Hematopoietic multipotent progenitor cell (in vitro differentiated cells): ENCODE data around the gene CDHR1. TPM values are rescaled to one million over a fixed set of nuclear protein-coding genes. Genes with fewer than 3 reads are reported as not detected.

Experiments used
- DNase-seq, 3 donors: peaks; one replicate each; pipeline ENCODE4 v3.0.0-alpha.2; 2011 to 2015; ENCODE audit warnings: low read depth in 2 of 3, low spot score in 2 of 3
- total RNA-seq: library from RNA; depleted of rRNA; stranded (reverse); fragments of >200 nt; gene quantifications from one replicate; pipeline ENCODE4 v1.2.3, GENCODE V29; 2012

CDHR1 gene
- total RNA-seq, 1 donor = under 0.01 TPM

DNA sequence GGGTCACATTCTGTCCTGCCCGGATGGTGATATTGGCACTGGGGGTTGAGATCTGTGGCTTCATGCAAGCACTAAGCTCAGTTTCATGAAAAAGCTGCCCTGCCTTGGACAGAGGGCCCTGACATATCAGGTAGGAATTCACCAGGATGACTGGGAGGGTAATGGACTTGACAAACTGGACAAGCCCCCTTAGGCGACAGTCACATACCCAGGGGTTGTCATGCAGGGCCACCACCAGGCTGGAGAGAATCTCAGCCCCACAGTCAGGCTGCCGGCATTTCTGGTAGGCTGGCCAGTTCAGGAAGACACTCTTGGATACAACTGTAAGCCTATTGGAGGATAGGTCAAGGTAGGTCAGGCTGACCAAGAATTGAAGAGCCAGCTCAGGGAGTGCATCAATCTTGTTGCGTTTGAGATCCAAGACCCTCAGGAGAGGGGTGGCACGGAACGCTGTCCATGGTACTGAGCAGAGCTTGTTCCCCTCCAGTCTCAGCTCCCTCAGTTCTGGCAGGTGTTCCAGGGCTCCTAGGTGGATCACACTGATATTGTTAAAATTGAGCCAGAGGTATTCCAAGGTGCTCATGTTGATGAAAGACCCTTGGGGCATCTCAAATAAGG lies 30.2 kb downstream of the CDHR1 start:
- peak in 1 of 3 donors; percentile 34 for DNase-seq

GRCh38 chr10:84225427-84226173 lies 31.3 kb downstream of the CDHR1 start, which contains the start of gene LRIT2:
TSS of gene LRIT2 (minus strand) at chr10:84225544. CDS start at chr10:84225520, 24 bp downstream.
- DNase-seq = no peak

- no peak for DNase-seq
Measured at GRCh38 chr10:84226616-84227015, 32.3 kb downstream of the CDHR1 start.

DNA sequence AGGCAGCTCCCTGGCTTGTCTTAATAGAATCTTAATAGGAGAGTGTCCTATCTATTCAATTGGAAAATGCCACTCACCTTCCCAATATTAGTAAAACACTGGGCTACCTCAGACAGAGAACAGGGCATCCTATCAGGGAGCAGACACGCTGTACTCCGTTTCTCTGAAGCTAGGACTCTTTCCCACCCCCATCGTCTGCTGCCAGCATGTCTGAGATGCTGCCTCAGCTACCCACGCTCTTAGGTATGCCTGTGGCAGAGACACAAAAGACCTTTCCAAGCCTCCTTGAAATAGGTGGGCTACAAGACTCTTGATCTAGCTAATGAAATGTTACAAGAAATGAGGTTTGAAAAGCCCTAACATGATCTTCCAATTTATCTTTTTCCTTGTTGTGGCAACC lies 33.5 kb downstream of the CDHR1 start:
- DNase-seq = no peak

DNA sequence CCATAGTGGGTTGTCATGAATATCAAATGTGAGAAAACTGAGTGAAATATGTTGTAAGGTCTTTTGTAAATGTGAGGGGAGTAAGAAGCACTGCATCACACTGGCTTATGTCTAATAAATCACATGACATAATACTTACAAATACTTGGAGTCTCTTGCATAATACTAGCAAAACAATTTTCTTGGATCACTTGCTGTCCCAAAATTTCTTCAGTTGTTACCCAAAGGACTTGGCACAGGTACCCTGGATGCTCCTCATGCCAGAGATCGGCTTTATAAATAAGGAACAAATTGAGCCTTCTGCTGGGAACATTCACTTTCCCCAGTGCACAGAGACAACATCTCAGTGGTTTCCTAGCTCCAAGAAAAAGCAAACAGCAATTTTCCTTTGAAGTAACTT lies 36.0 kb downstream of the CDHR1 start:
- no peak for DNase-seq

- no peak for DNase-seq
Measured at GRCh38 chr10:84232376-84232775, 38.0 kb downstream of the CDHR1 start.

GRCh38 chr10:84233940-84234339 lies 39.6 kb downstream of the CDHR1 start:
- no peak for DNase-seq

DNA sequence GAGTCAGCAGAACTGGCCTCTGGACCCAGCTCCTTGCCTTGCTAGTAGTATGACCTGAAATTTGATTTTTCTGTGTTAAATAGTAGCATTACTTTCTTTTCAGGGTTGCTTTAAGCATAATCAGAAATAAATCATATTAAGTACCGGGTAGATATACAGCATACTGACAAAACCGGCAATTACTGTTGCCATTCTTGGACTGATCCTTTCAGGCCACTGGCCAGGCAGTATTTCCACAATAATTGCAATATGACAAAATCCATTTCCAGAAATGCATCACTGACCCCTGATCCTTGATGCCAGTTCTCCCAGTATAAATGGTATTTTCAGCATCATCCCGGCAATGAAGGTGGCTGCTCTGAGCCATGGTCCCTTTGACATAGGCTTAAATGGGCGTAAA lies 40.1 kb downstream of the CDHR1 start:
- no peak for DNase-seq

DNA sequence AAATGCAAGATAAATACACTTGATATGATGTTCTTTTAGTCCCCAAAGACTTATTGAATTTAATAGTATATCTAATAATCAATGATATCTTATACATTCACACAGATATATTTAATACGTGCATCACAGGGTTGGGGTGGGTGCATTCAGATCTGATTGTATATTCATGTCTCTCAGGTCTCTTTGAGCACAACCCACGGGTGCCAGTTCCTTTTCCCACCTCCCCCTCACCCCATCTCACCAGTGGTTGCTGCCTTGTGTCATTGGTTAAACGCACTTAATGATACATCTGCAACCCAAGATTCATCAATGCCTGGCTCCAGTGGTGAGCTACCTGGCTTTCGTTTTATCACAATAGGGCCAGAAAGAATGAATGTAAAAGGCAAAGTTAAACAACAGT lies 40.8 kb downstream of the CDHR1 start:
- DNase-seq = no peak

- no peak for DNase-seq
Measured at GRCh38 chr10:84236807-84237198, 42.5 kb downstream of the CDHR1 start.

- no peak for DNase-seq
Measured at GRCh38 chr10:84237199-84238051, 43.1 kb downstream of the CDHR1 start.

GRCh38 chr10:84238909-84239308 lies 44.6 kb downstream of the CDHR1 start:
- no peak for DNase-seq

- no peak for DNase-seq
Measured at GRCh38 chr10:84241185-84241790, 47.0 kb downstream of the CDHR1 start, which contains the start of gene LRIT1. TSS of gene LRIT1 (minus strand) at chr10:84241546. CDS start at chr10:84241439, 107 bp downstream.

GRCh38 chr10:84243759-84244158 lies 49.4 kb downstream of the CDHR1 start:
- DNase-seq = no peak

- DNase-seq = no peak
Measured at GRCh38 chr10:84244651-84245270, 50.4 kb downstream of the CDHR1 start, which contains the start of gene RGR. TSS of gene RGR (plus strand) at chr10:84245053. CDS start at chr10:84245091, 38 bp downstream.

GRCh38 chr10:84247496-84247895 lies 53.2 kb downstream of the CDHR1 start:
- no peak for DNase-seq

DNA sequence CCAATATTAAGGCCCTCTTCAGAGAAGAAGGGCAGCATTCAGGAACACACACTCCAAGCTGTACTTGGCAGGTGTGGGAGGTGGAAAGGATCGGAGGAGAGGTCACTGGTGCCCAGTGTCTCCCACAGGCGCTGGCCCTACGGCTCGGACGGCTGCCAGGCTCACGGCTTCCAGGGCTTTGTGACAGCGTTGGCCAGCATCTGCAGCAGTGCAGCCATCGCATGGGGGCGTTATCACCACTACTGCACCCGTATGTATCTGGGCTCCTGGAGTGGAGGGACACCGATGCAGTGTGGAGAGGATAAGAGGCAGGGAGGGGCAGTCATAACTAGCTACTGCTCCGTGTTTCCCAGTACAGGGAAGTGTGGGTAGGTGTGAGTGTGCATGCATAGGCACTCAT lies 54.5 kb downstream of the CDHR1 start:
- DNase-seq = no peak

DNA sequence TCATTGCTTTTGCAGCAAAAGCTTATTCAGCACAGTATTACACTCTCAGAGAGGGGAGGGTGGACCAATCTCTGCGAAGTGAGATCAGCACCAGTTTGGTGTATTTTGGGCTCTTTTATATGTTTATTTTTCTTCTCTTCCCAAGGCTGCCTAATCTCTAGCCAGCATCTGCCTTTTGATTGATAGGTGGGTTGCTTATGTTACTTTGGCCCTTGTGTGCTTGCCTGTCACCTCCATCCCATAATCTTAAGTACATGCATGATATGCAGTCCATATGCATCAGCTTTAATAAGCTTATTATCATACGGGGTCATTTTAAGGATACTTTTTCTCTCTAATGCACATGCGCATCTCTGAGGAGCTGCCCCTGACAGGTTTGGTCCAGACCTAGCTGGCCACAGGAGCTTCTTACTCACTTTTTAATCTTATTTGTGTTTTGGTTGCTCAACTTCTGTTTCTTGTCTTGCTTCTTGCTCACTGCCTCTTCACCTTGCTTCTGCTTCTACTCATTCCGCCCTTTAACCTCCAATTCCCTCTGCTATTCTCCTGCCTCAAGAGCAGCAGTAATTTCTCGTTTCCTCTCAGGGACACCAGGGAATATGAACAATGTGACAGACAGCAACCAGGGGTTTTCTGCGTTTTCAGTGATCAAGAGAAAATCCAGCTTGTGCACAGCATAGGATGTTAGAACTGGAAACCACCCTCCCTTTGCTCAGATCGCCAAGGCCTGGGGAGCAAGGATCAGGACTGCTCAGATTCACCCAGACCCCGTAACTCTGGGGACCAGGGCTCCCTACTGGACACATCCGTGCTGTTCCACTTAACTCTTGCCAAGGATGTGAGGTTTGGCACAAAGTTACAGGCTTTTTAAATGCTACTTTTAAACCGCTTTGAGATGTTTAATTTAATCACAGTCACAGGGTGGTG lies 60.5 kb downstream of the CDHR1 start:
- DNase-seq = peak in 1 of 3 donors; percentile 21
